Activated naive CD8-positive, alpha-beta T cell treated with anti-CD3 and anti-CD28 coated beads, Interleukin-2, amount 50 U/mL, for 24 hours (primary cell): ENCODE results near the gene NAGK.
"Not testable (repeated sequence)": the region's sequence is repeated elsewhere in the genome, so short reads cannot be mapped to it uniquely, and the experiment has no call there.

Source experiments
- ATAC-seq: fragments of 150-1000 bp; cut with Tn5 transposase; one replicate; pipeline ENCODE4 v1.10.0; 2021
- DNase-seq: peaks from one replicate; pipeline ENCODE4 v3.0.0; 2021
- H3K27ac Mint-ChIP-seq: one replicate; pipeline ENCODE4 v1.8.0; 2021; ENCODE audit warnings: mild to moderate bottlenecking, mixed read lengths
- H3K27me3 Mint-ChIP-seq: one replicate; pipeline ENCODE4 v1.8.0; 2021; ENCODE audit warnings: mixed read lengths
- H3K36me3 Mint-ChIP-seq: one replicate; pipeline ENCODE4 v1.8.0; 2021; ENCODE audit warnings: low read depth, mixed read lengths
- H3K4me1 Mint-ChIP-seq: one replicate; pipeline ENCODE4 v1.8.0; 2021; ENCODE audit warnings: mixed read lengths
- H3K4me3 Mint-ChIP-seq: one replicate; pipeline ENCODE4 v1.8.0; 2021; ENCODE audit warnings: mild to moderate bottlenecking, moderate library complexity, mixed read lengths
- H3K9me3 Mint-ChIP-seq: one replicate; pipeline ENCODE4 v1.8.0; 2021; ENCODE audit warnings: mixed read lengths

The NAGK gene

DNA sequence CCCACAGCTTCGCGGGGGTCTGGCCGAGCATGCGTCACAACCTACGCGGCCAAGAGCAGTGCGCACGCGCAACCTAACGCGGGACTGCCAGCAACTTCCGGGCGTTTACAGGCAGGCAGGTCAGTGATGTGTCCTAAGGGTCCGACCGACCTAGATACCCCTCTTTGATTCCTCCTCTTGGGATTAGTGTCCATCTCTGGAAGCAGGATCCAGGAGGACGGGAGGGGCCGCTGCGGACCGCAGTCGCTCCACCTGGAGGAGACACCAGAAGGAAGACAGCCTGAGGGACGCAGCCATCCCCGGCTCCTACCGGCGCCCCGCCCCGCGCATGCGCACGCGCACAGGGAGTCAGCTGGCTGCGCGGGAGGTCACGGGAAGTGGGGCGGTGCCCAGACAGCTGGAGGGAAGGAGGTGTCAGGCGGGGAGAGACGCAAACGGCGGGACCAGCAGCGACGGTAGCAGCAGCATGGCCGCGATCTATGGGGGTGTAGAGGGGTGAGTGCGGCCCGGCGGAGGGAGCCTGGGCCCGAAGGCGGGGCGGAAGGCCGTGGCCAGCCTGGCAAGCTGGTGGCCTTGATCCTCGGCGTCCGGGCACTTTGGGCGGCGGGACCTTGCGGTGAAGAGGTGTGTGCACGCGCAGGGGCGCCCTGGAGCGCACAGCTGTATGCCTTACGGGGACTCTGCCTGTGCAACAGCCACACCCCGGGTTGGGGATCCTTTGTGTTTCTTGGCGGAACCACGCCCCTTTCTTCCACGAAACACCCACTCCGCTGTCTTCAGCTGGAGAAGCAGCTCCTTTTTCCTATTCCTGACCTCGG, at the start of gene NAGK:
NAGK (plus strand) TSS at position 431 of the 818 bp plus-strand sequence; CDS start at position 467, 36 bp downstream.
- peak; percentile 84 for ATAC-seq
- DNase-seq, result peak; percentile 96
- Mint-ChIP-seq H3K36me3 (peaks cover 8% of the 10 kb centered on the region), H3K9me3 (no peaks in the 10 kb centered on the region), H3K4me3 (peak within 1 kb of the TSS; percentile 97), H3K27me3 (peaks cover 4% of the 10 kb centered on the region), H3K27ac (peak within 1 kb of the TSS; percentile 98), H3K4me1 (peaks cover 66% of the 10 kb centered on the region)

DNA sequence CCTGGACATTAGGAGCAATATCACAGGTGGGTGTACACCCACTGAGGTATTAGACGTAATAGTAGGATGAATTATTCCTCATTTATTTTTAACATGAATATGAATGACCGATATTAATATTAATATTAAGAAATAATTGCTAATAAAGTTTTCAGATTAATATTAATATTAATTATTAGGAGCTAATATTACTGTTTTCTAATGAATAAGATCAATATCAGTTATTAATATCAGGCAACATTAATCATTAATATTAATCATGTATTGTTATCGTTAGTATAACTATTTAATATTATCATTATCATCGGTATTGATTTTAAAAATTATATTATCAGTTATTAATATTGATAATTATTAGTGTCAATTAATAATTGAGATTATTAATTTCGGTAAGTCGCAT, 48.5 kb upstream of the NAGK start:
- not testable (repeated sequence) for H3K36me3 Mint-ChIP-seq, H3K9me3 Mint-ChIP-seq, H3K4me1 Mint-ChIP-seq, ATAC-seq, H3K27ac Mint-ChIP-seq, H3K27me3 Mint-ChIP-seq, DNase-seq, H3K4me3 Mint-ChIP-seq

DNA sequence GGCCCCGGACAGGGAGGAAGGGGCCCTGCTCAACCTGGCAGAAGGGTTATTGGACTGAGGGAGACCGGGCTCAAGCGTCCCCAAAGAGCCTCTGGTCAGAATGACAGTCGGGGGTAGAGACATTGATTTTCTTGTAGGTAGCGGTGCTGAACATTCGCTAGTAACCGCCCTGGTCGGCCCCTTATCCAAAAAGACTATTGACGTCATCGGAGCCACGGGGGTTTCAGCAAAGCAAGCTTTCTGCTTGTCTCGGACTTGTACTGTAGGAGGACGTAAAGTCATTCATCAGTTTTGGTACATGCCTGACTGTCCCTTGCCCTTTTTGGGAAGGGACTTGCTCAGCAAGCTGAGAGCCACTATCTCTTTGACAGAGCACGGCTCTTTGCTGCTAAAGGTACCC, 47.1 kb upstream of the NAGK start:
- not testable (repeated sequence) for H3K36me3 Mint-ChIP-seq, ATAC-seq, H3K9me3 Mint-ChIP-seq, H3K4me1 Mint-ChIP-seq, H3K4me3 Mint-ChIP-seq, H3K27ac Mint-ChIP-seq, DNase-seq, H3K27me3 Mint-ChIP-seq

DNA sequence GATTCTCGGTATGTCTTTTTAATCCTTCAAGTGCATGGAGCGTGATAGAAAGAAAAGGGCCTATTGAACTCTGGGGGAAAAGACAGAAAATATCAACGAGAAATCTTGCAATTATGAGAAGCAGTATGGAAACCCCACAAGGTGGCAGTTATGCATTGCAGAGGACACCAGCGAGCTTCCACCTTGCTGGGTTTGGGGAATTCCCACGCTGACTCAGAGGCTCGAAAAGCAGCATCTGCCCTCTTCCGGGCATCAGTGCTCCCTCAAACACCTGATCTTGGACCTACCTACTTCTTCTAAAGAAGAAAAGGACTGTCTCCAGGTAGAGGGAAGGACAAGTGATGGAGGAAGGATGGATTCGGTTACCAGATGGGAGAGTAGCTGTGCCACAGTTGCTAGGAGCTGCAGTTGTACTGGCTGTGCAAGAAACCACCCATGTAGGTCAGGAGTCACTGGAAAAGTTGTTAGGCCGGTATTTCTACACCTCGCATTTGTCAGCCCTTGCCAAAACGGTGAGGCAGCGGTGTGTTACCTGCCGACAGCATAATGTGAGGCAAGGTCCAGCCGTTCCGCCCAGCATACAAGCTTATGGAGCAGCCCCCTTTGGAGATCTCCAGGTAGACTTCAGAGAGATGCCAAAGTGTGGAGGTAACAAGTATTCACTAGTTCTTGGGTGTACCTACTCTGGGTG, 44.8 kb upstream of the NAGK start:
- H3K27ac Mint-ChIP-seq, result peak overlapping the region; percentile 35
- H3K9me3 Mint-ChIP-seq, H3K4me1 Mint-ChIP-seq, H3K27me3 Mint-ChIP-seq, ATAC-seq, H3K36me3 Mint-ChIP-seq, H3K4me3 Mint-ChIP-seq: not testable (repeated sequence)
- peak; percentile 69 for DNase-seq

DNA sequence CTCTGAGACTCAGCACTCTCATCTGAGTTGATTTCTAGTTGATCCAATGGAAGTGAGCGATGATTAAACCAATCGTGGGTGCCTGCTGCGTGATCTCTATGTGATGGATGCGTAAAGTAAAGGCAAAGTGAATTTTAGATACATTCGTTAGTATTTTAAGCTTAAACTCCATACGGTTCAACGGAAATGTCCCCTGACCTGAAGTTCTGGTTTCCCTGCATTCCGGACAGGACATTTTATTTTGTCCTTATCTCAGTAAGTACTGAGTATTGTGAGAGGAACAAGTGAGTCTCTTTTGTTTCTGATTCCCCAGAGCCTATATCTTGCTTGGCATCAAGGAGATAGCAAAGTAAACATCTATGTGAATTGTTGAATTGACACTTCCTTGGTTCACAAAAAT, 32.2 kb upstream of the NAGK start:
- peaks cover 24% of the 10 kb centered on the region for H3K27me3 Mint-ChIP-seq
- not testable (repeated sequence) for H3K27ac Mint-ChIP-seq, ATAC-seq, H3K36me3 Mint-ChIP-seq, H3K9me3 Mint-ChIP-seq, DNase-seq, H3K4me3 Mint-ChIP-seq, H3K4me1 Mint-ChIP-seq

DNA sequence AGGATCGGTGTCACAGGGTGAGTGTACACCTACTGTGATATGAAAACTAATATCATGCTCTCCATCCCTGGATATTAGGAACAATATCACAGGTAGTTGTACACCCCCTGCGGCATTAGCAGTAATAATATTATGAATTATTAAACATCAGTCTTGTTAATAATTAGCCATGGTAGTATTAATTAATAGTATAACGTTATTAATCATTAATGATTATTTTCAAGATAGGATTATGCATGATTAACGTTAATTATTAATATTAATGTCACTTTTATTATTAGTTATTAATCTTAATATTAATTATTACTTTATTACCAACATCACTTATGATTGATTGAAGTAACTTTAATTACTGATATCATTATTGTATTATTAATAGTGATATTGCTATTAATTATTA, 26.2 kb upstream of the NAGK start:
- ATAC-seq (no peak), DNase-seq (no peak)
- H3K9me3 Mint-ChIP-seq, result no peaks in the 10 kb centered on the region
- no peak overlapping the region for H3K27ac Mint-ChIP-seq
- no peaks in the 10 kb centered on the region for H3K4me1 Mint-ChIP-seq
- H3K4me3 Mint-ChIP-seq, result no peak overlapping the region
- H3K27me3 Mint-ChIP-seq, result peaks cover 4% of the 10 kb centered on the region
- no peaks in the 10 kb centered on the region for H3K36me3 Mint-ChIP-seq

DNA sequence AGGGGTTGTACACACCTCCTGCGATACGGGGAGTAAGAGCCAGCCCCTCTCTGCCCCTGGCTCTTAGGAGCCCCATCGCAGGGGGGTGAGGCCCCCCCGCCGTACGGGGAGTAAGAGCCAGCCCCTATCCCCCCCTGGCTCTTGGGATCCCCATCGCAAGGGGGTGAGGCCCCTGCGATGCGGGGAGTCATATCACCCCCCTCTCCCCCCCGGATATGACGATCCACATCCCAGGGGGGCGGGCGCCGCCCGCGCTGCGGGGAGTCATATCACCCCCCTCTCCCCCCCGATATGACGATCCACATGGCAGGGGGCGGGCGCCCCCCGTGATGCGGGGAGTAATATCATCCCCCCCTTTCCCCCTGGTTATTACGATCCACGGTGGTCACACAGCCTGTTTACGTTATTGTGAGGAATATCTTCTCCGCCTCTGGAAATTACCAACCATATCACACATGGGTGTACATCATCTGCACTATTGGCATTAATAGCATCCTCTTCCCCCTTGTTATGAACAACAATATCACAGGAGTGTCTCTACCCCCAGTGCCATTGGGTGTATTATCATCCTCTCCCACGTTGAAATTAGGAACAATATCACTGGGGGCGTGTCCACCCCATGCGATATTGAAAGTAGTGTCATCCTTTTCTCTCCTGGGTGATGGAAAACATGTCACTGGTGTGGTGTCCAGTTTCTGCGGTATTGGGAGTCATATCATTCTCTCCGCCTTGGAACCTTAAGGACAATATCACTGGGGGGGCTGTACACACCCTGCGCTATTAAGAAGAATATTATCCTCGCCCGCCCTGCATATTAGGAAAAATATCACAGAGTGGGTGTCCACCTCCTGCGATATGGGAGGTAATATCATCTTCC, 24.7 kb upstream of the NAGK start:
- H3K4me1 Mint-ChIP-seq, result no peaks in the 10 kb centered on the region
- H3K4me3 Mint-ChIP-seq, result no peak overlapping the region
- H3K27ac Mint-ChIP-seq, result no peak overlapping the region
- no peaks in the 10 kb centered on the region for H3K27me3 Mint-ChIP-seq
- DNase-seq (no peak), ATAC-seq (peak; percentile 40)
- no peaks in the 10 kb centered on the region for H3K9me3 Mint-ChIP-seq
- peaks cover 2% of the 10 kb centered on the region for H3K36me3 Mint-ChIP-seq

DNA sequence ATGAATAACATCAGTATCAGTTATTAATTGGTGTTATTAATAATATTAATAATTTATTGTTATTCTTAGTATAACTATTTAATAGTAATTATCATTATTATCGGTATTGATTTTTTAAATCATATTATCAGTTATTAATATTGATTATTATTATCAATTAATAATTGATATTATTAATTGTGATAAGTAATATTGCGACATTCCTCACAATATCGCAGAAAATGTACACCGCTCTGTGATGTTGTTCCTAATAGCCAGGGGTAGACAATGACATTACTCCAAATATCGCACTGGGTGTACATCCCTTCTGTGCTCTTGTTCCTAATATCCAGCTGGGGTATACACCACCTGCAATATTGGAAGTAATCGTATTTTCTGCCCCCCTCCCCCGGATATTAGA, 23.3 kb upstream of the NAGK start:
- ATAC-seq (no peak), DNase-seq (no peak)
- no peaks in the 10 kb centered on the region for H3K27me3 Mint-ChIP-seq
- H3K4me1 Mint-ChIP-seq, result peaks cover 9% of the 10 kb centered on the region
- H3K36me3 Mint-ChIP-seq, result peaks cover 2% of the 10 kb centered on the region
- no peak overlapping the region for H3K27ac Mint-ChIP-seq
- no peaks in the 10 kb centered on the region for H3K9me3 Mint-ChIP-seq
- no peak overlapping the region for H3K4me3 Mint-ChIP-seq

DNA sequence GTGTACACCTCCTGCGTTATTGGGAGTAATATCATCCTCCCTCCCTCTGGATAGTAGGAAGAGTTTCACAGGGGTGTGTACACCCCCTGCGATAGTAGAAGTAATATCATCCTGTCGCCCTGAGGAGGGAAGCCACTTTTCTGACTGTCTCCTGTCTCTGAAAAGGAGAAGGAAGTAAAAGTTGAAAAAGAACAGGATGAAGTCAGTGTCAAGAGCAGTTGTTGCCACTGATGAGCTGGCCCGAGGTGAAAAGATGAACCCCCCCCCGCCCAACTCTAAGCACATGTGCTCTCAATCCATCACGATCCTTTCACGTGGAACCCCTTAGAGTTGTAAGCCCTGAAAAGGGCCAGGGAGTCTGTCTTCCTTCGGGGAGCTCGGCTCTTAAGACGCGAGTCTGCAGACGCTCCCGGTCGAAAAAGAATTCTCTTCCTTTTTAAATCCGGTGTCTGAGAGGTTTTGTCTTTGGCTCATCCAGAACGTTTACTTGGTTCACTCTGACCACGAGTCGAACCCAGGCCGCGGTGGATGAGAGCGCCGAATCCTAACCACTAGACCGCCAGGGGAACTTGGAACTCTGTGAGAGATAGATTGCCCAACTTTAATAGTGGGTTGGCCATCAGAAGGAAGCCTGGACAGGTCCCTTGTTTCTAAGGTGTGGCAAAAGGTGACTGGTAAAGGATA, 22.4 kb upstream of the NAGK start:
- no peak overlapping the region for H3K27ac Mint-ChIP-seq
- peaks cover 9% of the 10 kb centered on the region for H3K4me1 Mint-ChIP-seq
- peaks cover 2% of the 10 kb centered on the region for H3K36me3 Mint-ChIP-seq
- H3K4me3 Mint-ChIP-seq, result no peak overlapping the region
- no peaks in the 10 kb centered on the region for H3K27me3 Mint-ChIP-seq
- DNase-seq, result no peak
- H3K9me3 Mint-ChIP-seq, result no peaks in the 10 kb centered on the region
- no peak for ATAC-seq

DNA sequence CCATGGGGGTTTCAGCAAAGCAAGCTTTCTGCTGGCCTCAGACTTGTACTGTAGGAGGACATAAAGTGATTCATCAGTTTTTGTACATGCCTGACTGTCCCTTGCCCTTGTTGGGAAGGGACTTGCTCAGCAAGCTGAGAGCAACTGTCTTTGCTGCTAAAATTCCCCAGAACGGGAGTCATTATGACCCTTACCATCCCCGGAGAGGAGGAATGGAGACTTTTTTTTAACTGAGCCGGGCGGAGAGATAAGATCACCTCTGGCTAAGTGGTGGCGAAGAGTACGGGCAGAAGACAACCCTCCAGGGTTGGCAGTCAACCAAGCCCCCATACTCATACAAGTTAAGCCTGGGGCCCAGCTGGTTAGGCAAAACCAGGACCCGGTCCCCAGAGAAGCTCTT, 20.4 kb upstream of the NAGK start:
- no peak for ATAC-seq
- Mint-ChIP-seq H3K27me3 (peaks cover 1% of the 10 kb centered on the region), H3K9me3 (no peaks in the 10 kb centered on the region), H3K27ac (no peak overlapping the region), H3K4me3 (no peak overlapping the region), H3K36me3 (peaks cover 2% of the 10 kb centered on the region), H3K4me1 (peaks cover 9% of the 10 kb centered on the region)
- no peak for DNase-seq

DNA sequence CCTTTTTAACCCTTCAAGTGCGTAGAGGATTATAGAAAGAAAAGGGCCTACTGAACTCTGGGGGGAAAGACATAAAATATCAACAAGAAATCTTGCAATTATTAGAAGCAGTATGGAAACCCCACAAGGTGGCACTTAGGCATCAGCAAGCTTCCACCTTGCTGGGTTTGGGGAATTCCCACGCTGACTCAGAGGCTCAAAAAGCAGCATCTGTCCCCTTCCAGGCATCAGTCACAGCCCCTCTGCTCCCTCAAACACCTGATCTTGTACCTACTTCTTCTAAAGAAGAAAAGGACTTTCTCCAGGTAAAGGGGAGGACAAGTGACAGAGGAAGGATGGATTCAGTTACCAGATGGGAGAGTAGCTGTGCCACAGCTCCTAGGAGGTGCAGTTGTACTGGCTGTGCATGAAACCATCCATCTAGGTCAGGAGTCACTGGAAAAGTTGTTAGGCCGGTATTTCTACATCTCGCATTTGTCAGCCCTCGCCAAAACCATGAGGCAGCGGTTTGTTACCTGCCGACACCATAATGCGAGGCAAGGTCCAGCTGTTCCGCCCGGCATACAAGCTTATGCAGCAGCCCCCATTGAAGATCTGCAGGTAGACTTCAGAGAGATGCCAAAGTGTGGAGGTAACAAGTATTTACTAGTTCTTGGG, 18.6 kb upstream of the NAGK start:
- not testable (repeated sequence) for H3K4me1 Mint-ChIP-seq, H3K27me3 Mint-ChIP-seq, H3K9me3 Mint-ChIP-seq, H3K4me3 Mint-ChIP-seq, H3K36me3 Mint-ChIP-seq, H3K27ac Mint-ChIP-seq
- peak; percentile 84 for ATAC-seq
- DNase-seq, result peak; percentile 63

DNA sequence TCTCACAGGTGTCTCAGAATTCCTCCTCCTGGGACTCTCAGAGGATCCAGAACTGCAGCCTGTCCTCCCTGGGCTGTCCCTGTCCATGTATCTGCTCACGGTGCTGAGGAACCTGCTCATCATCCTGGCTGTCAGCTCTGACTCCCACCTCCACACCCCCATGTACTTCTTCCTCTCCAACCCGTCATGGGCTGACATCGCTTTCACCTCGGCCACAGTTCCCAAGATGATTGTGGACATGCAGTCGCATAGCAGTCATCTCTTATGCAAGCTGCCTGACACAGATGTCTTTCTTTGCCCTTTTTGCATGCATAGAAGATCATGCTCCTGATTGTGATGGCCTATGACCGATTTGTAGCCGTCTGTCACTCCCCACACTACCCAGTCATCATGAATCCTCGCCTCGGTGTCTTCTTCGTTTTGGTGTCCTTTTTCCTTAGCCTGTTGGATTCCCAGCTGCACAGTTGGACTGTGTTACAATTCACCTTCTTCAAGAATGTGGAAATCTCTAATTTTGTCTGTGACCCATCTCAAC, 13.2 kb upstream of the NAGK start:
- H3K27ac Mint-ChIP-seq, H3K4me3 Mint-ChIP-seq, H3K36me3 Mint-ChIP-seq, DNase-seq, H3K4me1 Mint-ChIP-seq, H3K27me3 Mint-ChIP-seq, ATAC-seq, H3K9me3 Mint-ChIP-seq: not testable (repeated sequence)

DNA sequence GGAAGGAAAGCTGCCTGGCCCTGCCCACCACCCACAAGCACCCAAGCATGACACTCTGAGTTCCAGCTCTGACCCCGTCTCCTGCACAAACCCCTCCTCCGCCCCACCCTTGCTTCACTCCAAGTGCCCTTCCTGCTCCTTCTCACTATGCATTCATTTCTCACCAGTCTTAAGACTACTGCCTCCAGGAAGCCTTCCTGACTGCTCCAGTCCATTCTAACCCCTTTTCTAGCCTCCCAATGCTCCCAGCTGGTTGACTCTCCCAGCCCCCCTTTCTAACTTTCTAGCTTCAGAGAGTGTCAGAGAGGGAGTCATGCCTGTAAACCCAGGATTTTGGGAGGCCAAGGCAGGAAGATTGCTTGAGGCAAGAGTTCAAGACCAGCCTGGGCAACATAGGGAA, 8.2 kb upstream of the NAGK start:
- DNase-seq (no peak), ATAC-seq (no peak)
- Mint-ChIP-seq H3K4me3 (no peak overlapping the region), H3K4me1 (peaks cover 3% of the 10 kb centered on the region), H3K36me3 (no peaks in the 10 kb centered on the region), H3K9me3 (no peaks in the 10 kb centered on the region), H3K27ac (no peak overlapping the region), H3K27me3 (peaks cover 3% of the 10 kb centered on the region)

DNA sequence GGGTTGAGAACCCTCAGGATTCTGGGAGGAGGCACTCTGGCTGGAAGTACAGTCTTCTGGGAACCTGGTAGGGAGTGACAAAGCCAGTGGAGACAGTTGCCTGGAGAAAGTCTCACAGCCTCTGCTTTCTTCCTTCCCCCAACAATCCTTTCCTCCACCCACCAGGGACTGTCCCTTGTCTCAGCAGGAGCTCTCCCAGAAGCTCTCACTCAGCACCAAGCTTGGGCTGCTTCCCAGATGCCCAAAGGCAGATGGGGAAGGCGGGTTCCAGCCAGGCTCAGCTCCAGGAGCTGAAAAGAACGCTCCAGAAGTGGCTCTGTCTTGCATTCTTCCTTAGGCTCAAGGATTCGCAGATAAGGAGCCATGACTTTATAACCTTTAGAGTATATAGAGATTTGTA, 7.6 kb upstream of the NAGK start:
- DNase-seq, result no peak
- Mint-ChIP-seq H3K9me3 (no peaks in the 10 kb centered on the region), H3K4me1 (peaks cover 3% of the 10 kb centered on the region), H3K36me3 (no peaks in the 10 kb centered on the region), H3K27me3 (peaks cover 3% of the 10 kb centered on the region), H3K27ac (no peak overlapping the region), H3K4me3 (no peak overlapping the region)
- ATAC-seq, result no peak
